ENCODE data around the gene VTI1A.

The VTI1A gene

GRCh38 chr10:112448888-112449287 is 1.9 kb downstream of the VTI1A start:
- Histone ChIP-seq H4K20me1 (ENCODE audit: insufficient read depth) (no peaks in the 10 kb centered on the region), H3K27ac (no peak overlapping the region), H3K36me3 (ENCODE audit: insufficient read depth) (peaks cover 6% of the 10 kb centered on the region; the same call in 1 of the 2 replicates), H3K4me1 (ENCODE audit: low read depth, poor library complexity, severe bottlenecking) (peaks cover 18% of the 10 kb centered on the region), H3K4me3 (IDR thresholded peaks at IDR 0.05; ENCODE audit: insufficient read depth, low read depth, low read length) (no peak overlapping the region), H3K27me3 (ENCODE audit: insufficient read depth, low read depth) (no peaks in the 10 kb centered on the region), H3K79me2 (ENCODE audit: insufficient read depth, low read depth) (peaks cover 57% of the 10 kb centered on the region), H2AFZ (ENCODE audit: low read depth) (no peak overlapping the region), H3K4me2 (no peak overlapping the region), H3K9ac (no peak overlapping the region)
- no peak for TF ChIP-seq CTCF (conservative IDR thresholded peaks at IDR 0.05; ENCODE audit: low read depth, low read length)

- no peaks in the 10 kb centered on the region for H3K36me3 ChIP-seq (ENCODE audit: insufficient read depth)
- H3K4me1 ChIP-seq (ENCODE audit: low read depth, poor library complexity, severe bottlenecking) = peaks cover 4% of the 10 kb centered on the region
- H3K4me2 ChIP-seq = no peak overlapping the region
- H2AFZ ChIP-seq (ENCODE audit: low read depth) = no peak overlapping the region
- no peak overlapping the region for H3K9ac ChIP-seq
- no peaks in the 10 kb centered on the region for H3K27me3 ChIP-seq (ENCODE audit: insufficient read depth, low read depth)
- H4K20me1 ChIP-seq (ENCODE audit: insufficient read depth) = no peaks in the 10 kb centered on the region
- no peak for TF ChIP-seq CTCF (conservative IDR thresholded peaks at IDR 0.05; ENCODE audit: low read depth, low read length)
- peaks cover 15% of the 10 kb centered on the region; the same call in 1 of the 2 replicates for H3K79me2 ChIP-seq (ENCODE audit: insufficient read depth, low read depth)
- H3K27ac ChIP-seq = no peak overlapping the region
- no peak overlapping the region for H3K4me3 ChIP-seq (IDR thresholded peaks at IDR 0.05; ENCODE audit: insufficient read depth, low read depth, low read length)
Observed at GRCh38 chr10:112454910-112455779, 8.1 kb downstream of the VTI1A start.

GRCh38 chr10:112456533-112456932 is 9.5 kb downstream of the VTI1A start:
- no peak overlapping the region for H3K4me3 ChIP-seq (IDR thresholded peaks at IDR 0.05; ENCODE audit: insufficient read depth, low read depth, low read length)
- no peak overlapping the region for H3K9ac ChIP-seq
- no peak overlapping the region for H3K27ac ChIP-seq
- peaks cover 9% of the 10 kb centered on the region for H3K4me1 ChIP-seq (ENCODE audit: low read depth, poor library complexity, severe bottlenecking)
- H3K36me3 ChIP-seq (ENCODE audit: insufficient read depth) = no peaks in the 10 kb centered on the region
- no peaks in the 10 kb centered on the region for H4K20me1 ChIP-seq (ENCODE audit: insufficient read depth)
- H3K27me3 ChIP-seq (ENCODE audit: insufficient read depth, low read depth) = no peaks in the 10 kb centered on the region
- TF ChIP-seq CTCF (conservative IDR thresholded peaks at IDR 0.05; ENCODE audit: low read depth, low read length) = peak; percentile 38
- peaks cover 1% of the 10 kb centered on the region; the same call in 1 of the 2 replicates for H3K79me2 ChIP-seq (ENCODE audit: insufficient read depth, low read depth)
- H3K4me2 ChIP-seq = no peak overlapping the region
- H2AFZ ChIP-seq (ENCODE audit: low read depth) = no peak overlapping the region

GRCh38 chr10:112460366-112460765 is 13.4 kb downstream of the VTI1A start:
- no peaks in the 10 kb centered on the region; the same call in 1 of the 2 replicates for H3K79me2 ChIP-seq (ENCODE audit: insufficient read depth, low read depth)
- no peaks in the 10 kb centered on the region for H3K27me3 ChIP-seq (ENCODE audit: insufficient read depth, low read depth)
- H3K4me2 ChIP-seq = no peak overlapping the region; the same call in 1 of the 2 replicates
- H3K27ac ChIP-seq = no peak overlapping the region
- peaks cover 9% of the 10 kb centered on the region for H3K4me1 ChIP-seq (ENCODE audit: low read depth, poor library complexity, severe bottlenecking)
- no peak overlapping the region for H3K9ac ChIP-seq
- no peak for TF ChIP-seq CTCF (conservative IDR thresholded peaks at IDR 0.05; ENCODE audit: low read depth, low read length)
- H3K4me3 ChIP-seq (IDR thresholded peaks at IDR 0.05; ENCODE audit: insufficient read depth, low read depth, low read length) = no peak overlapping the region
- H4K20me1 ChIP-seq (ENCODE audit: insufficient read depth) = no peaks in the 10 kb centered on the region
- H3K36me3 ChIP-seq (ENCODE audit: insufficient read depth) = peaks cover 9% of the 10 kb centered on the region; the same call in 1 of the 2 replicates
- no peak overlapping the region for H2AFZ ChIP-seq (ENCODE audit: low read depth)
